HG03135 (cell line): ENCODE data around the gene ICAM1.
"Not testable (repeated sequence)": the region's sequence is repeated elsewhere in the genome, so short reads cannot be mapped to it uniquely, and the experiment has no call there.

Experiments used
- ATAC-seq: cut with Tn5 transposase; IDR thresholded peaks from one replicate; pipeline ENCODE4 v1.9.1; 2021; ENCODE audit warnings: mild to moderate bottlenecking, moderate library complexity; ENCODE audit not compliant: unreplicated experiment

Gene ICAM1

GRCh38 chr19:10274589-10274988, 3.7 kb downstream of the ICAM1 start:
- no peak for ATAC-seq

GRCh38 chr19:10277795-10278589, 7.1 kb downstream of the ICAM1 start:
- no peak for ATAC-seq

GRCh38 chr19:10278935-10279334, 8.0 kb downstream of the ICAM1 start:
- no peak for ATAC-seq

GRCh38 chr19:10279737-10280442, 9.0 kb downstream of the ICAM1 start:
- no peak for ATAC-seq

GRCh38 chr19:10282043-10282442, 11.1 kb downstream of the ICAM1 start:
- ATAC-seq = not testable (repeated sequence)

- ATAC-seq = no peak
Observed at GRCh38 chr19:10283301-10284064, 12.6 kb downstream of the ICAM1 start.

- ATAC-seq = no peak
Observed at GRCh38 chr19:10284065-10284959, 13.4 kb downstream of the ICAM1 start.

- no peak for ATAC-seq
Observed at GRCh38 chr19:10284960-10285278, 14.0 kb downstream of the ICAM1 start.

GRCh38 chr19:10285393-10285792, 14.5 kb downstream of the ICAM1 start:
- ATAC-seq = no peak

- ATAC-seq = no peak
Observed at GRCh38 chr19:10286803-10287737, 16.1 kb downstream of the ICAM1 start, which contains the start of gene ICAM4. Gene ICAM4 (plus strand): TSS chr19:10286955. CDS start chr19:10287013, 58 bp downstream.

- no peak for ATAC-seq
Observed at GRCh38 chr19:10288662-10289166, 17.8 kb downstream of the ICAM1 start.

GRCh38 chr19:10289167-10289835, 18.4 kb downstream of the ICAM1 start:
- ATAC-seq = no peak

- ATAC-seq = no peak
Observed at GRCh38 chr19:10289836-10290356, 19.0 kb downstream of the ICAM1 start, which contains the start of gene ICAM5. Gene ICAM5 (plus strand): TSS chr19:10289952. CDS start chr19:10290044, 92 bp downstream.

GRCh38 chr19:10290357-10290875, 19.5 kb downstream of the ICAM1 start:
- no peak for ATAC-seq

GRCh38 chr19:10290876-10291553, 20.1 kb downstream of the ICAM1 start:
- no peak for ATAC-seq

- no peak for ATAC-seq
Observed at GRCh38 chr19:10291554-10292205, 20.8 kb downstream of the ICAM1 start.

GRCh38 chr19:10292206-10292788, 21.4 kb downstream of the ICAM1 start:
- ATAC-seq = peak; percentile 52
